B cell (primary cell): ENCODE results near the gene SGTA.

Source experiments
- EZH2 ChIP-seq: IDR thresholded peaks from 2 replicates; pipeline ENCODE4 v1.6.1; 2012; ENCODE audit warnings: borderline replicate concordance, low read depth, mild to moderate bottlenecking, moderate library complexity, low read length; ENCODE audit not compliant: insufficient read depth, poor library complexity, severe bottlenecking
- TF ChIP-seq, protein P1 (sequence below): fragments of 200-600 bp; IDR thresholded peaks from one replicate; pipeline ENCODE4 v1.8.0; 2022; ENCODE audit warnings: antibody characterized with exemption, mild to moderate bottlenecking

GRCh38 chr19:2797280-2797679, 14.2 kb upstream of the SGTA start:
- no peak for TF ChIP-seq EZH2
- TF ChIP-seq, protein P1, sequence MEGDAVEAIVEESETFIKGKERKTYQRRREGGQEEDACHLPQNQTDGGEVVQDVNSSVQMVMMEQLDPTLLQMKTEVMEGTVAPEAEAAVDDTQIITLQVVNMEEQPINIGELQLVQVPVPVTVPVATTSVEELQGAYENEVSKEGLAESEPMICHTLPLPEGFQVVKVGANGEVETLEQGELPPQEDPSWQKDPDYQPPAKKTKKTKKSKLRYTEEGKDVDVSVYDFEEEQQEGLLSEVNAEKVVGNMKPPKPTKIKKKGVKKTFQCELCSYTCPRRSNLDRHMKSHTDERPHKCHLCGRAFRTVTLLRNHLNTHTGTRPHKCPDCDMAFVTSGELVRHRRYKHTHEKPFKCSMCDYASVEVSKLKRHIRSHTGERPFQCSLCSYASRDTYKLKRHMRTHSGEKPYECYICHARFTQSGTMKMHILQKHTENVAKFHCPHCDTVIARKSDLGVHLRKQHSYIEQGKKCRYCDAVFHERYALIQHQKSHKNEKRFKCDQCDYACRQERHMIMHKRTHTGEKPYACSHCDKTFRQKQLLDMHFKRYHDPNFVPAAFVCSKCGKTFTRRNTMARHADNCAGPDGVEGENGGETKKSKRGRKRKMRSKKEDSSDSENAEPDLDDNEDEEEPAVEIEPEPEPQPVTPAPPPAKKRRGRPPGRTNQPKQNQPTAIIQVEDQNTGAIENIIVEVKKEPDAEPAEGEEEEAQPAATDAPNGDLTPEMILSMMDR, result no peak
